Spleen (tissue), 7 donors: ENCODE measurements around the gene CACNA2D2.

ENCODE experiments used
- POLR2A ChIP-seq, 3 donors: fragments of 450-650 bp; IDR thresholded peaks; one replicate each; pipeline ENCODE4 v1.5.1; 2017; ENCODE audit warnings: antibody characterized with exemption in 3 of 3, mild to moderate bottlenecking in 1 of 3
- TF ChIP-seq, protein P1 (sequence below), 11 experiments: fragments of 200-600 bp in 7 of 11; fragments of 450-650 bp in 4 of 11; sonication (generic) in 4 of 11; IDR thresholded peaks in 8 of 11; conservative IDR thresholded peaks in 3 of 11; 1 replicate in 7 of 11; 2 replicates in 4 of 11; pipeline versions ENCODE4 v1.4.0 to v1.8.0; 2016 to 2021; ENCODE audit warnings: antibody characterized with exemption in 11 of 11, inconsistent platforms in 4 of 11, mild to moderate bottlenecking in 1 of 11
- donor health status: DM: no; HTN: no; CAD: no; lungs with moderate emphysema.
- donor health status: DM: no; HTN: no; CAD: no.
- donor health status: DM: no; HTN: no; CAD: no.

DNA sequence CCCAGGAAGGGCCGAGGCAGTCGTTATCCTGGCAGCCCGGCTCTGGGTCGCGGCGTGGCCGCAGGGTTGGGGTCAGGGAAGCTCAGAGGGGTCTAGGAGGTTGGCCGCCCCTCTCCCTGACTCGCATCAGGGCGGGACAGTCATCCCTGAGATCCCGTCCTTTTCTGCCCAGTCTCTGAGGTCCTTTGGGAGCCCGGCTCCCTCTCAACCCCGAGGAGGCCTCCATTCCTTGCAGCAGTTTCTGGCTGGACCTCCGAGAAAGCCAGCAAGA lies 181.4 kb downstream of the CACNA2D2 start:
- no peak for TF ChIP-seq POLR2A (IDR thresholded peaks at IDR 0.05)
- TF ChIP-seq, protein P1, sequence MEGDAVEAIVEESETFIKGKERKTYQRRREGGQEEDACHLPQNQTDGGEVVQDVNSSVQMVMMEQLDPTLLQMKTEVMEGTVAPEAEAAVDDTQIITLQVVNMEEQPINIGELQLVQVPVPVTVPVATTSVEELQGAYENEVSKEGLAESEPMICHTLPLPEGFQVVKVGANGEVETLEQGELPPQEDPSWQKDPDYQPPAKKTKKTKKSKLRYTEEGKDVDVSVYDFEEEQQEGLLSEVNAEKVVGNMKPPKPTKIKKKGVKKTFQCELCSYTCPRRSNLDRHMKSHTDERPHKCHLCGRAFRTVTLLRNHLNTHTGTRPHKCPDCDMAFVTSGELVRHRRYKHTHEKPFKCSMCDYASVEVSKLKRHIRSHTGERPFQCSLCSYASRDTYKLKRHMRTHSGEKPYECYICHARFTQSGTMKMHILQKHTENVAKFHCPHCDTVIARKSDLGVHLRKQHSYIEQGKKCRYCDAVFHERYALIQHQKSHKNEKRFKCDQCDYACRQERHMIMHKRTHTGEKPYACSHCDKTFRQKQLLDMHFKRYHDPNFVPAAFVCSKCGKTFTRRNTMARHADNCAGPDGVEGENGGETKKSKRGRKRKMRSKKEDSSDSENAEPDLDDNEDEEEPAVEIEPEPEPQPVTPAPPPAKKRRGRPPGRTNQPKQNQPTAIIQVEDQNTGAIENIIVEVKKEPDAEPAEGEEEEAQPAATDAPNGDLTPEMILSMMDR (IDR thresholded peaks at IDR 0.05 in 8 of 11, conservative IDR thresholded peaks at IDR 0.05 in 3 of 11): no peak
